Sigmoid colon (tissue), 4 donors: ENCODE measurements around the gene GPR63.
"Not testable (repeated sequence)": the region's sequence is repeated elsewhere in the genome, so short reads cannot be mapped to it uniquely, and the experiment has no call there.

Source experiments
- EP300 ChIP-seq, 4 donors: sonication (generic); formaldehyde crosslinking; IDR thresholded peaks; one replicate each; pipeline ENCODE4 v1.6.1; 2017; ENCODE audit warnings: antibody characterized with exemption in 4 of 4
- POLR2A ChIP-seq, 2 donors: fragments of 450-650 bp; IDR thresholded peaks; one replicate each; pipeline ENCODE4 v1.6.1; 2016; ENCODE audit warnings: antibody characterized with exemption in 2 of 2, mild to moderate bottlenecking in 2 of 2, moderate library complexity in 2 of 2

GRCh38 chr6:96885187-96885631 lies 47.9 kb upstream of the GPR63 start:
- TF ChIP-seq EP300, POLR2A (IDR thresholded peaks at IDR 0.05): not testable (repeated sequence)
